Activated T-helper 9 cell treated with anti-CD3 and anti-CD28 coated beads, Interleukin-2, amount 50 U/mL, for 16 hours (primary cell): ENCODE measurements around the gene ITGBL1.

ENCODE experiments used
- DNase-seq: peaks from one replicate; pipeline ENCODE4 v3.0.0-alpha.2; 2020; ENCODE audit warnings: low read depth

ITGBL1 gene

DNA sequence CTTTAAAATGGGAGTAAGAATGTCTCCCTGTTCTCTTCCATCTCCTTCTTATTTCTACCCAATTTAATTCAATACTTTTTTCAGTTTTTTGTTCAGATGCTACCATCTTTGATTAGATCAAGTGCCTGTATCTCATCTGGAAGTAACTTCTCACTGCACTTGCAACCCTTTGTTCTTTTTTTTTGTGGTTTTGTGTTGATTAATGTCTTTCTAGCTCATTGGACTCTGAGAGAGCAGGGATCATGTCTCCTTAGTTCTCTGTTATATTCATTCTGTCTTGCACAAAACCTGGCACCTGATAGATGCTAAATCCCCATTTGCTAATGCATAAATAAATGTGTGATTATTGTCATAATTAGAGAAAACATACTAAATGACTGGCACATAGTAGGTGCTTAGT lies 834 bp upstream of the ITGBL1 start:
- DNase-seq = no peak

DNA sequence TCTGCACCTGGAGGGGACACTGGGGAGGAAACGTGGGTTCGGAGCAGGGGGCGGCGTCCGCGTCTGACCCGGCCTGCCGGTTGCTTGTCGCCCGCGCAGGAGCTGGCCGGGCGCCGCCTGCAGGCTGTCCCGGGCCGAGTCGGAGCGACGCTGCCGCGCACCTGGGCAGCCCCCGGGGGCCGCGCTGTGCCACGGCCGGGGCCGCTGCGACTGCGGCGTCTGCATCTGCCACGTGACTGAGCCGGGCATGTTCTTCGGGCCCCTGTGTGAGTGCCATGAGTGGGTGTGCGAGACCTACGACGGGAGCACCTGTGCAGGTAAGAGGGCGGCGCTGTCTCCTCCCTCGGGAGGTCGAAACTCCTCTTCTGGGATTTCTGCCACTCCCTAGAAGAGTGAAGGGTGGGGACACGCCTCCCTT lies 1.3 kb downstream of the ITGBL1 start:
- DNase-seq = no peak

DNA sequence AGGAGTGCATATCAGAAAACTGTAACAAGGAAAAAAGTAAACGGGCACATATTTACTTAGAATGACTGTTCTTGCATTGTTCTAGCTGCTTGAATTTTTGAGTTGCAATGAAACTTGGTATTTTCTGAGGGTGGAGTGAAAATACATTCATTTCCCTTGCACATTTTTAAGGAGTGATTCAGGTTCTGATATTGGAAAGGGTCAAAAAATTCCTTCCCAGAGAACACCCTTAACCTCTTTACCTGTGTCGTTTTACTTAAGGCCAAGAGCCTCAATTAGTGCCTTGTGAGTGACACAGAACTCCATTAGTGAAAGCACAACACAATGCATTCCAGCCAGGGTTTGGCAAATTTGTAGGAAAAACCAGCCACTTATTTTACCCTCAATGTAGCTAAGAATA lies 2.3 kb downstream of the ITGBL1 start:
- no peak for DNase-seq

GRCh38 chr13:101455863-101456262 lies 3.4 kb downstream of the ITGBL1 start:
- no peak for DNase-seq

DNA sequence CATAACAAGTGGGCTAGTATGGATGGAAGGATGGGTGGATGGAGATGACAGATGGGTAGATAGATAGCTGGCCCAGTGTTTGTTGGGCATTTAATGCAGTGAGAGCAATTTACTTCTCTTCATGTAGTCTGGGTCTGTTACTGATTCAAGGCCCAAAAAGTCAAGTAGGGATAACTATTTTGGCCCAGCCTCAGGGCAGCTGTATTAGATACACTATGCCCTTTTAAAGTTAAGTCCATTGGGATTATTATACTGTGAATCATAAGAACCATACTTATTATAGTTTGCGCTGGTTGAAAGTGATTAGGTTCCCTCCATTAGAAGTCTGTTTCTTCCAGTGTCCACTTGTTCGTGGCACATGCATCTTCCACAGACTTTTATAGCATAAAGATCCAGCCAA lies 4.7 kb downstream of the ITGBL1 start:
- no peak for DNase-seq

- no peak for DNase-seq
Observed at GRCh38 chr13:101465877-101466276, 13.4 kb downstream of the ITGBL1 start.

GRCh38 chr13:101467415-101467814 lies 14.9 kb downstream of the ITGBL1 start:
- no peak for DNase-seq

DNA sequence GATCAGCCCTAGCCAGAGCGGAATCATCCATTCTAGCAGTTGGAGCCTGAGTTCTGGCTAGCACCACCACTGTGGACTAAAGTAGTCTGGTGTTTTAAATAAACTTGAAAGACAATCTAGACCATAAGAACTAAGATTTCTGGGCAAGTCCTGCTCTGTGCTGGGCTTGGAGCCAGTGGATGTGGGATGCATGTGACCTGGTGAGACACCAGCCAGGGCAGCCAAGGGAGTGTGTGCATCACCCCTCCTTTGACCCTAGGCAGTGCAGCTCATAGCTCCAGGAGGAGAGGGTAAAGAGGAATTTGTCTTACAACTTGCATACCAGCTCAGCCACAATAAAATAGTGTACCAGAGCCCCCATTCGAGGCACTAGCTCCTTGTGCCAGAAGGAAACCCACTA lies 21.0 kb downstream of the ITGBL1 start:
- no peak for DNase-seq

DNA sequence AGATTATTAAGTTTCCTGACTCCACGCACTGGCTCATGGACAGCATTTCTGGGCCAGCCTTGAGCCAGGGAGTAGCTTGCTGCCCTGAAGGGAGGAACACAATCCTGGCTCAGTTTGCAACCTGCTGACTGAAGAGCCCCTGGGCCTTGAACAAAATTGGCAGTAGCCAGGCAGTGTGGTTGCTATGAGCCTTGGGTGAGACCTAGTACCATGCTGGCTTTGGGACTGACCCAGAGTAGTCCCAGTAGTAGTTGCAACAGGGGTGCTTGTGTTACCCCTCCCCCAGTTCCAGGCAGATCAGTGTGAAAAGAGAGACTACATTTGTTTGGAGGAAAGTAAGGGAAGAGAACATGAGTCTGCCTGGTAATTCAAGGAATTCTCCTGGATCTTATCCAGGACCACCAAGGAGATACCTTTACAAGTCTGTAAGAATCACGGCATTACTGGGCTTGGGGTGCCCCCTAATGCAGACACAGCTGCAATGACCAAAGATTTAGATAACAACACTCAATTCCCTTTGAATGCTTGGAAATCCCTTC lies 22.0 kb downstream of the ITGBL1 start:
- DNase-seq = no peak

GRCh38 chr13:101475536-101475935 lies 23.1 kb downstream of the ITGBL1 start:
- DNase-seq = no peak

- no peak for DNase-seq
Observed at GRCh38 chr13:101481421-101481820, 28.9 kb downstream of the ITGBL1 start.

DNA sequence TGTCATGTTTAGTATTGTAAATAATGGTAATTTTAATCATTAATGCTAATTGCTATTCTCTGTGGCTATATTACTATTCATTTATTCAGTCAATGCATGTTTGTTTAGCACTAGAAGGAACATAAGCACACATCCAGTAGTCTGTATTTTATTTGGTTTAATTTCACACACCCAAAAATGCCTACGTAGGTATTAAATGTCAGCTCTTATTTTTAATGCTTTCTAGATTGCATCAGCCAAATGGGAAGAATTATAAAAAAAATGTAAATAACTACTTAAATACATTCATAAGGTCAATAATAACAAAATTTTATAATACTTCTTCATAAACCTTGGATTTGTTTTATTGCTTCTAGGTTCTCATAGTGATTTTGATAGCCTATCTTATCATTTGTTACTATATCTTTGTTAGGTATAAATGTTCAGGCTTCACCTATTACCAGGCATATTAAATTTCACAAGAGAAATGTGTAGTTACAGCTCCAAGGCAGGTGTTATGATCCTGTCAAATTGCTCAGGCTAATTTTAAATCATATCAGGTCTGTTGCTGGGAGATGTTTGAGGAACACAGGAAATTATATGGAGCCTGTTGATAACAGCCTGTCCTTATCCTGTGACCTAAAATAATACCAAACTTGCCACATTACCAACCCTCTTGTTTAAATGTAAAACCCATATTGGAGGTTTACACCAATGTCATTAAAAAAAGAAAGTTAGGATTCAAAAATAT lies 34.4 kb downstream of the ITGBL1 start:
- DNase-seq = no peak

- no peak for DNase-seq
Observed at GRCh38 chr13:101487438-101487830, 35.0 kb downstream of the ITGBL1 start.

DNA sequence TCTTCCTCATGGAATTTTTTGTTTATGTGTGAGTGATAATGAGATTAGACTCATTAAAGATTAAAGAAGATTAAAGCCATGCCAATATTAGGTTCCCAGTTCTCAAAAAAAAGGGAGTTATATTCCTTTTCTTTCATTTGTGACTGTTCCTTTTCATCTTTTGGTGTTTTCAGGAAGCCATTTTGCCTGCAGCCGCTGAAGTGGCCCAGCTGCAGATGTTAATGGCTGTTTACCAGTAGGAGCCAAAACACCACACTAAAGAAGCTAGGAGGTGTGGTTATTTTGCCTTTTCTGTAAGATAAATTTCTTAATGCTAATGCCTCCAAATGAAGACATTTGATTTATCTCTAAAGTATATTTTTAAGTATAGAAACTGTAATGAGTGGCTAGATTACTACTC lies 36.3 kb downstream of the ITGBL1 start:
- DNase-seq = no peak

DNA sequence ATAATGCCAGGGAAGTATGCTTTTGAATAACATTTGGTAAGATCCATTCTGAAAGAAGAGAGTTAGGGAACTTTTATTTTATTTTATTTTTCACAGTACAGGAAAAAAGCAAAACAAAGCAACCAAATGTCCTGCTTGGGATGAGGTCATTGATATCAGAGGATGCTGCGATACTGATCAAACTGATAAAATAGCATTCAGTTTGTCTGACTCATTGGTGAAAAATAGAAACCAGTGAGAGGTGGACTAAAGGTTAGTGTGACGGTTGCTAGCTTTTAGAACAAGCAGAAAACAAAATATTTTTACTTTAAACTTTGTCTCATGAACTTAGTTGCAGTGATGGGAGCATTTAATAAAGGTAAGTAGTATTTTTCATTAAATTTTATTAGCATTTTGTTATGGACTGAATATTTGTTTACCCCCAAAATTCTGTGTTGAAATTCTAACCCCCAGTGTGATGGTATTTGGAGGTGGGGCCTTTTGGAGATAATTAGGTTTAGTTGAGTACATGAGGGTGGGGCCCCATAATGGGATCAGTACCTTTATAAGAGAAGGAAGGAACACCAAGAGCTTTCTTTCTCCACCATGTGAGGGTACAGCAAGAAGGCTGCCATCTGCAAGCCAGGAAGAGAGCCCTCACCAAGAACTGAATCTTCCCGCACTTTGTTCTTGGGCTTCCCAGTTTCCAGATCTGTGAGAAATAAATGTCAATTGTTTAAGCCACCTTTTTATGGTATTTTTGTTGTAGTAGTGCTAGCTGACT lies 37.3 kb downstream of the ITGBL1 start:
- DNase-seq = no peak

GRCh38 chr13:101490406-101491015 lies 38.0 kb downstream of the ITGBL1 start:
- no peak for DNase-seq

DNA sequence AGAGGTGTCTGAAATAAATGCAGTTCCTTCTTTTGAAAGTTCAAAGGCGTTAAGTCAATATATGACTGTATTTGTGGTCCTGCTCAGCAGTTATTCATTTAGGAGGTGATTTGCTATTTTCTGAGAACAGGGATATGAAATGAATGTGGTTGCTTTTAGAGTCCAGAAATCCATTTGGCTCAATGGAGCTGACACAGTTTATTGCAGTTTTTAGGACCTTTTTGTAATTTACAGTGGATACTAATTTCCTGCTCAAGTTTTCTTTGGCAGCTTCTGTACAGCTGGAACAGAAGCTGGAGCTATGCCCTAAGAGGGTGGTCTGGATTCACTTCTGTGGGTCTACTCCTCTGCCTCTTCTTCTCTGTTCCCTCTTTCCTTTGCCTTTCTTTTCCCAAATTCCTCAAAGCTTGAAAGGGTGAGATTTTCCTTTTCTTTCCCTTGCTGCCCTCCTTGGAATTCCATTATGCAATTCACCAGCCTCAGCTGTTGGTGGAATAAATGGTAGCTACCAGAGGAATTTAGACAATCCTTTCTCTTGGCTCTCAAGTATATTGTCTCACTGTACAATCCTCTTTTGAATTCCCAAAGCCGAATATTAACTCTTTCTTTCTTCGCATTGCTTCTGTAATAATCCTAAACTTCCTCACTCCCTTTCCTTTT lies 39.9 kb downstream of the ITGBL1 start:
- no peak for DNase-seq

GRCh38 chr13:101493541-101493940 lies 41.1 kb downstream of the ITGBL1 start:
- DNase-seq = no peak

DNA sequence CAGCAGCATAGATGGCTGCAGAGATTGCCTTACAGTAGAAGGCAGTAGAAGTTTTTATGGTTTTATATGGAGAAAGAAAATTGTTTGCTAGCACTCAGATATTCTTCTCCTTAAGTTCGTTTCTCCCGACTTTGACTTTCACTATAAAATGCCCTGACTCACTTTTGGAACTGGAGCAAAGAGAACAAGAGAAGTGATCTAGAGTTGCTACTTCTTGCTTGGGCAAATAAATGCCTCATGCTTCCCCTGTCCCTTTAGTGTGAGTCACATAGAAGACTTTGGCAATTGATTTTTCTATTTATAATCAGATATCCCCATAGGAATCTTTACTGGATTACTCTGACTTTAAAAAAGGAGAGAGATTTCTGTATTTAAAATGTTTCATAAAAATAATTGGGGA lies 46.9 kb downstream of the ITGBL1 start:
- DNase-seq = no peak

DNA sequence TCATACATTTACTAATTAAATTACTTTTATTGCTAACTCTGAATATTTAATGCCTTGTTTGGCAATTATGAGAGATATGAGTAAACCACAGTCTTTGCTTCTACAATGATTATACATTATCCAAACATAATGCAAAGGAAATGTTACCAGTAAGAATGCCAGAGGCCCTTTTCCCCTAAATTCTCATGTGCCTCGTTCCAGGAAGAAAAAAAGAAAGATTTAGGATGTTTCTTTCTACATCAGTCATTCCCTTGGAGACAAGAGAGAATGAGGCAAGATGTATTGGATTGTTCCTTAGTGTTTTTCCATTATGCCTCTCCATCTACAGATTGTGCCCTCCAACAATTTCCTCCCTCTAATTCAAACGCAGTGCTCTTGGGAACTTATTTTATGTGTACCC lies 50.1 kb downstream of the ITGBL1 start:
- DNase-seq = no peak

GRCh38 chr13:101511161-101511560 lies 58.7 kb downstream of the ITGBL1 start:
- DNase-seq = no peak

DNA sequence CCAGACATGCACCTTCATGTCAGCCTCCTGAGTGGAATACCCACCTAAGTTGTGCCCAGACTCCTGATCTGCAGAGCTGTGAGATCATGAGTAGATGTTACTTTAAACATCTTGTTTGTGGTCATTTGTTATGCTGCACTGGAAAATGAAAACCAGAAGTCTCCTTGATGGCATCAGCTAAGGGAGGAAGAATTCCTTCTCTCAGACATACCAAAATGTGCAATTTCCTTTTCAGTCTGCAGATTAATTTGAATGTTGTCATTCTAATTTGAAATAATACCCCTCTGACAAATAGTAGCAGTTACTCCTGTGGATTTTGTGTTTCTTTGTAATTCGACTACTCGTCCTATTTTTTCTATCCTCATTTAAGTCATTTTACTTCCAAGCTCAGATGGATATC lies 59.3 kb downstream of the ITGBL1 start:
- DNase-seq = no peak

GRCh38 chr13:101512650-101513049 lies 60.2 kb downstream of the ITGBL1 start:
- no peak for DNase-seq
